Trophoblast cell (in vitro differentiated cells and primary cell): ENCODE results near the gene TICAM2.

Experiments
- DNase-seq, 2 donors: peaks; one replicate each; pipeline ENCODE4 v3.0.0-alpha.2; 2016
- H2AFZ ChIP-seq: 2 replicates; pipeline ENCODE4 v1.6.1; 2013; ENCODE audit warnings: low read length, moderate library complexity, mild to moderate bottlenecking; ENCODE audit not compliant: insufficient read depth, poor library complexity
- H2AK5ac ChIP-seq: 2 replicates; pipeline ENCODE4 v1.6.1; 2013; ENCODE audit warnings: mild to moderate bottlenecking, low read length
- H2BK120ac ChIP-seq: 2 replicates; pipeline ENCODE4 v1.6.1; 2013; ENCODE audit warnings: low read length, mild to moderate bottlenecking, moderate library complexity; ENCODE audit not compliant: insufficient read depth, poor library complexity
- H2BK12ac ChIP-seq: 2 replicates; pipeline ENCODE4 v1.6.1; 2013; ENCODE audit warnings: mild to moderate bottlenecking, low read length, moderate library complexity
- H2BK5ac ChIP-seq: 2 replicates; pipeline ENCODE4 v1.6.1; 2013; ENCODE audit warnings: low read length, low read depth, moderate library complexity, mild to moderate bottlenecking; ENCODE audit not compliant: poor library complexity
- H3K14ac ChIP-seq: 2 replicates; pipeline ENCODE4 v1.6.1; 2013; ENCODE audit warnings: mild to moderate bottlenecking, low read length
- H3K18ac ChIP-seq: 2 replicates; pipeline ENCODE4 v1.6.1; 2013; ENCODE audit warnings: mild to moderate bottlenecking, low read length
- H3K23ac ChIP-seq: 2 replicates; pipeline ENCODE4 v1.6.1; 2013; ENCODE audit warnings: low read length
- H3K27ac ChIP-seq: 2 replicates; pipeline ENCODE4 v1.5.1; 2013; ENCODE audit warnings: low read depth, mild to moderate bottlenecking, inconsistent platforms, low read length, moderate library complexity
- H3K27me3 ChIP-seq: 2 replicates; pipeline ENCODE4 v1.6.1; 2013; ENCODE audit warnings: inconsistent platforms, mild to moderate bottlenecking, low read length, moderate library complexity; ENCODE audit not compliant: insufficient read depth
- H3K36me3 ChIP-seq, 2 experiments: 1 replicate in 1 of 2; 2 replicates in 1 of 2; pipeline ENCODE4 v1.6.1; 2013; ENCODE audit warnings: low read length in 2 of 2, mild to moderate bottlenecking in 2 of 2, moderate library complexity in 1 of 2; ENCODE audit not compliant: insufficient read depth in 2 of 2, control insufficient read depth in 1 of 2
- H3K4ac ChIP-seq: 2 replicates; pipeline ENCODE4 v1.6.1; 2013; ENCODE audit warnings: low read depth, mild to moderate bottlenecking, low read length, moderate library complexity
- H3K4me1 ChIP-seq, 2 experiments: 1 replicate in 1 of 2; 2 replicates in 1 of 2; pipeline ENCODE4 v1.6.1; 2013; ENCODE audit warnings: low read length in 2 of 2, mild to moderate bottlenecking in 2 of 2, moderate library complexity in 1 of 2; ENCODE audit not compliant: insufficient read depth in 2 of 2, control insufficient read depth in 1 of 2
- H3K4me2 ChIP-seq: 2 replicates; pipeline ENCODE4 v1.6.1; 2013; ENCODE audit warnings: inconsistent platforms, mild to moderate bottlenecking, low read length, moderate library complexity
- H3K4me3 ChIP-seq: 2 replicates; pipeline ENCODE4 v1.5.1; 2013; ENCODE audit warnings: mild to moderate bottlenecking, low read depth, low read length, inconsistent platforms
- H3K79me1 ChIP-seq: one replicate; pipeline ENCODE4 v1.6.1; 2013; ENCODE audit warnings: low read length
- H3K79me2 ChIP-seq: 2 replicates; pipeline ENCODE4 v1.6.1; 2013; ENCODE audit warnings: low read length, mild to moderate bottlenecking; ENCODE audit not compliant: control insufficient read depth, insufficient read depth, poor library complexity
- H3K9ac ChIP-seq: 2 replicates; pipeline ENCODE4 v1.6.1; 2013; ENCODE audit warnings: mild to moderate bottlenecking, low read length
- H3K9me3 ChIP-seq: 2 replicates; pipeline ENCODE4 v1.6.1; 2013; ENCODE audit warnings: low read depth, mild to moderate bottlenecking, control low read depth, inconsistent platforms, low read length; ENCODE audit not compliant: insufficient read depth
- H4K12ac ChIP-seq: 2 replicates; pipeline ENCODE4 v1.6.1; 2013; ENCODE audit warnings: low read depth, mild to moderate bottlenecking, low read length, moderate library complexity
- H4K8ac ChIP-seq: 2 replicates; pipeline ENCODE4 v1.6.1; 2013; ENCODE audit warnings: low read depth, mild to moderate bottlenecking, low read length, moderate library complexity
- H4K91ac ChIP-seq: one replicate; pipeline ENCODE4 v1.6.1; 2013; ENCODE audit warnings: low read depth, mild to moderate bottlenecking, low read length, moderate library complexity
- WGBS: extraction: QIAGEN DNeasy Blood & Tissue Kit; methylation state at CpG from one replicate; pipeline ENCODE4 v1.1.7; 2013; ENCODE audit warnings: missing lambda C conversion rate; ENCODE audit not compliant: insufficient read length, insufficient coverage; ENCODE audit errors: extremely low coverage; 5-methylcytosine and 5-hydroxymethylcytosine counted together

The TICAM2 gene

DNA sequence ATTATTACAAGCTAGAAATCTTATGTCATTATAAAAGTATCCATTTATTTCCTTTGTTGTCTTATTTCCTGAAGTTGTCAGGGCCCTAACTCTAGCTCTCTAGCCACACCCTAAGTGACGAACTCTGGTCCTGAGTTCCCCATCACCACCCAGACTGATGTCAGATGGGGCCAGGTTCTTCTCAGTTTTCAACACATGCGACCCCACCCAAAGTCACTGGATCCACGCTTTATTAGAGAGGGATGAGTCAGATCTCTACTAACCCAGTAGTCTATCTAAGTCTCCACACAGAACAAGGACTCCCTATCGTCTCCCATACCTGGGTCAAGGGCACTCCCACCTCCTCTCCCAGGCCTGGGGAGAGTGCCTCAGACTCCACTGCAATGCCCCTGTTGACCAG is 50.9 kb downstream of the TICAM2 start:
- no peaks in the 10 kb centered on the region for H3K79me2 ChIP-seq
- no peaks in the 10 kb centered on the region for H3K4me1 ChIP-seq
- no peak overlapping the region for H4K12ac ChIP-seq
- no peak overlapping the region for H3K27ac ChIP-seq
- H2BK120ac ChIP-seq, result no peak overlapping the region
- no peak overlapping the region for H3K4me3 ChIP-seq
- no peak overlapping the region for H2BK12ac ChIP-seq
- no peak for DNase-seq
- no CpG with 5 or more reads among the region's 4 CpGs for WGBS
- no peak overlapping the region for H4K91ac ChIP-seq
- no peaks in the 10 kb centered on the region for H3K9me3 ChIP-seq
- no peak overlapping the region for H2BK5ac ChIP-seq
- no peaks in the 10 kb centered on the region for H3K27me3 ChIP-seq
- no peak overlapping the region for H2AFZ ChIP-seq
- H2AK5ac ChIP-seq, result no peak overlapping the region
- H3K4me2 ChIP-seq, result no peak overlapping the region
- no peak overlapping the region for H3K14ac ChIP-seq
- no peak overlapping the region for H4K8ac ChIP-seq
- H3K79me1 ChIP-seq, result no peaks in the 10 kb centered on the region
- H3K4ac ChIP-seq, result no peak overlapping the region
- no peak overlapping the region for H3K18ac ChIP-seq
- no peaks in the 10 kb centered on the region for H3K36me3 ChIP-seq
- no peak overlapping the region for H3K23ac ChIP-seq
- no peak overlapping the region for H3K9ac ChIP-seq

DNA sequence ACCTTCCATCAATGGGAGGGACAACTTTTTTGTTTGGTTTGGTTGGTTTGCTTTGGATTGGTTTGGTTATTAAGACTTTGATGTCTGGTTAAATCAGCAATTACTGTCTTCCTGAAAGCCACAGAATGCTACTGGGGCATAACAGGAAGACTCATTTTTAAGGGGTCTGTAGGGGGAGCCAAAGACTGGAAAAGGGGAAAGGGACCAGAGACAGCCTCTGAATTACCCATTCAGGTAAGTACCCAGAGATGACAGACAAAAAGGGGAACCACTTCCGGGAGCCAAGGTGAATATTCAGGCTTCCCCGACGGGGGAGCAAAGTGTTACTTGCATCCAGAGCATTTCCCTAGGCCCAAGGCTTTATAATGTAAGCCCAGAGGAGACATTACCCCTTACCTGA is 53.1 kb downstream of the TICAM2 start:
- Histone ChIP-seq H3K18ac (no peak overlapping the region), H3K4me2 (no peak overlapping the region), H3K36me3 (no peaks in the 10 kb centered on the region), H3K79me2 (peaks cover 3% of the 10 kb centered on the region), H3K4me3 (no peak overlapping the region), H3K9ac (no peak overlapping the region), H4K12ac (no peak overlapping the region), H3K79me1 (peaks cover 3% of the 10 kb centered on the region), H2BK120ac (no peak overlapping the region), H2AK5ac (no peak overlapping the region), H2BK5ac (no peak overlapping the region), H2AFZ (no peak overlapping the region), H3K4ac (no peak overlapping the region), H3K9me3 (peaks cover 2% of the 10 kb centered on the region), H4K8ac (no peak overlapping the region), H3K4me1 (no peaks in the 10 kb centered on the region), H3K27ac (no peak overlapping the region), H3K14ac (no peak overlapping the region), H3K23ac (no peak overlapping the region), H3K27me3 (no peaks in the 10 kb centered on the region), H4K91ac (no peak overlapping the region), H2BK12ac (no peak overlapping the region)
- WGBS, result no CpG with 5 or more reads among the region's 3 CpGs
- no peak for DNase-seq

GRCh38 chr5:115548683-115549082 is 53.6 kb downstream of the TICAM2 start:
- Histone ChIP-seq H3K4me3 (no peak overlapping the region), H2BK12ac (no peak overlapping the region), H3K9me3 (peaks cover 2% of the 10 kb centered on the region), H2AFZ (no peak overlapping the region), H3K27me3 (no peaks in the 10 kb centered on the region), H3K4me1 (no peaks in the 10 kb centered on the region), H4K91ac (no peak overlapping the region), H3K4me2 (no peak overlapping the region), H3K9ac (no peak overlapping the region), H2AK5ac (no peak overlapping the region), H3K36me3 (no peaks in the 10 kb centered on the region), H3K23ac (no peak overlapping the region), H4K12ac (no peak overlapping the region), H4K8ac (no peak overlapping the region), H3K79me2 (peaks cover 3% of the 10 kb centered on the region), H2BK120ac (no peak overlapping the region), H2BK5ac (no peak overlapping the region), H3K4ac (no peak overlapping the region), H3K79me1 (peaks cover 4% of the 10 kb centered on the region), H3K27ac (no peak overlapping the region), H3K14ac (no peak overlapping the region), H3K18ac (no peak overlapping the region)
- no peak for DNase-seq
- WGBS, result no CpG with 5 or more reads among the region's 4 CpGs

DNA sequence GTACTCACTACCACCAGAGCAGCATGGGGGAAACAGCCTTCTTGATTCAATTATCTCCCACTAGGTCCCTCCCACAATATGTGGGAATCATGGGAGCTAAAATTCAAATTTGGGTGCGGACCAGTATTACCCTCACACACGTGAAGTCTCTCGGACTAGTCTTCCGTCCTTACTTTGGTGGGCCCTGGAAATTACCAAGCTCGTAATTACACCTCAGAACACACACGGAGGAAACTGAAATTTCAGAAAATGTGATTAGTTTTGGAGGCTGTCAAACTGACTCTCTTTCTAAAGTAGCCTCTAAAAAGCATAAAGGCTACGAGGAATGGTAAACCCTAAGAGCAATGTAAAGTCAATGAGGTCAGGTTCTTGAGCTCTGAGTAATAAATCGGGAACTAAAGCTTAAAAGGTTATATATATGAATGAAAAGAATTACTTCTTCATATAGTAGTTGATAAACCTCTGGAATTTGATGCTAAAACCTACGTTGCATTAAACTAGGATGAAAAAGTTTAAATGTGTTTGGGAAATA is 56.9 kb downstream of the TICAM2 start:
- Histone ChIP-seq H4K8ac (peak overlapping the region; percentile 81), H4K91ac (no peak overlapping the region), H2AK5ac (no peak overlapping the region), H3K27me3 (no peaks in the 10 kb centered on the region), H2BK12ac (no peak overlapping the region), H3K4me1 (peaks cover 4 to 6% of the 10 kb centered on the region in 2 experiments), H3K4me3 (no peak overlapping the region), H3K14ac (no peak overlapping the region), H3K18ac (no peak overlapping the region), H3K79me1 (peaks cover 4% of the 10 kb centered on the region), H4K12ac (no peak overlapping the region), H2AFZ (peak overlapping the region; percentile 62), H3K4ac (no peak overlapping the region), H3K4me2 (peak overlapping the region; percentile 68), H2BK5ac (no peak overlapping the region), H3K79me2 (peaks cover 10% of the 10 kb centered on the region), H2BK120ac (no peak overlapping the region), H3K27ac (no peak overlapping the region), H3K36me3 (peaks cover 3 to 4% of the 10 kb centered on the region in 2 experiments), H3K9ac (no peak overlapping the region), H3K9me3 (peaks cover 2% of the 10 kb centered on the region), H3K23ac (no peak overlapping the region)
- WGBS, result no CpG with 5 or more reads among the region's 9 CpGs
- DNase-seq, result no peak
